Mucosa of stomach (tissue), 1 donor: ENCODE results near the gene TTC29.
"Not testable (repeated sequence)": the region's sequence is repeated elsewhere in the genome, so short reads cannot be mapped to it uniquely, and the experiment has no call there.

Experiments
- H3K27me3 ChIP-seq: one replicate; pipeline ENCODE4 v1.7.0; 2013; ENCODE audit warnings: mild to moderate bottlenecking, low read length; ENCODE audit not compliant: control insufficient read depth, insufficient read depth
- H3K36me3 ChIP-seq: one replicate; pipeline ENCODE4 v1.7.0; 2013; ENCODE audit warnings: low read length; ENCODE audit not compliant: control insufficient read depth, insufficient read depth
- H3K4me1 ChIP-seq: one replicate; pipeline ENCODE4 v1.7.0; 2013; ENCODE audit warnings: mild to moderate bottlenecking, low read length; ENCODE audit not compliant: control insufficient read depth, insufficient read depth
- H3K4me3 ChIP-seq: one replicate; pipeline ENCODE4 v1.7.0; 2013; ENCODE audit warnings: low read length
- H3K9ac ChIP-seq: one replicate; pipeline ENCODE4 v1.7.0; 2013; ENCODE audit warnings: mild to moderate bottlenecking, low read length, moderate library complexity
- H3K9me3 ChIP-seq: one replicate; pipeline ENCODE4 v1.7.0; 2013; ENCODE audit warnings: mild to moderate bottlenecking, low read length, moderate library complexity; ENCODE audit not compliant: control insufficient read depth
- donor health status: Pancreatic carcinoma.

Gene TTC29

DNA sequence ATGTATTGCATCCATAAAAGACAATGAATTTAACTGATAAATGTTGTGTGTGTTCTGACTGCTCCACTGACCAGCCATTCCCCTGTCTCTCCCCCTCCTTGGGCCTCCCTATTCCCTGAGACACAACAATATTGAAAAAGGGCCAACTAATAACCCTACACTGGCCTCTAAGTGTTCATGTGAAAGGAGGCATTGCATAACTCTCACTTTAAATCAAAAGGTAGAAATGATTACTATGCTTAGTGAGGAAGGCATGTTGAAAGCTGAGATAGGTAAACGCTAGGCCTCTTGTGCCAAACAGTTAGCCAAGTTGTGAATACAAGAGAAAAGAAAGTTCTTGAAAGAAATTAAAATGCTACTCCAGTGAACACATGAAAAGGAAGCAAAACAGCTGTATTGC, 154.2 kb downstream of the TTC29 start:
- Histone ChIP-seq H3K27me3 (no peaks in the 10 kb centered on the region), H3K36me3 (no peaks in the 10 kb centered on the region), H3K9me3 (no peaks in the 10 kb centered on the region), H3K9ac (no peak overlapping the region), H3K4me3 (no peak overlapping the region), H3K4me1 (no peaks in the 10 kb centered on the region)

GRCh38 chr4:146790515-146790914, 155.1 kb downstream of the TTC29 start:
- H3K27me3 ChIP-seq, result no peaks in the 10 kb centered on the region
- H3K4me1 ChIP-seq, result no peaks in the 10 kb centered on the region
- H3K9me3 ChIP-seq, result no peaks in the 10 kb centered on the region
- no peak overlapping the region for H3K9ac ChIP-seq
- no peaks in the 10 kb centered on the region for H3K36me3 ChIP-seq
- no peak overlapping the region for H3K4me3 ChIP-seq

DNA sequence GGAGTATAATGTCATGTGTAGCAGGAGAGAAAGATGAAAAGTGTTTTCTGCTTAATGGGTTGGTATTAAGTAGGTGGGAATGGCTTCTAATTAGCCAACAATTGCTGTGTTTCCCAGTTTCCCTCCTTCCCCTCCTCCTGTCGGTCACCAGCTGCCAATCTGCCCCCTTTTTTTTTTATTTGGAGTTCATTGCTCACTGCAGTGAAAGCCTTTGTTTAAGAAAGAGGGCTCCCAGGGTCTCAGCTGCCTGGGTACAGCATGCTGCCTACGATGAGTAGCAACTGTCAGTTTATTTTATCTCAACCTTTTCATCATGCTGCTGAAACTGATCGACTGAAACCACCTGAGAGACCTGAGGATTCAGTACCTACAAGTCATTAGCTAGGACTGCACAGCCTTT, 157.9 kb downstream of the TTC29 start:
- Histone ChIP-seq H3K4me1 (no peaks in the 10 kb centered on the region), H3K27me3 (no peaks in the 10 kb centered on the region), H3K9ac (no peak overlapping the region), H3K9me3 (no peaks in the 10 kb centered on the region), H3K4me3 (no peak overlapping the region), H3K36me3 (no peaks in the 10 kb centered on the region)

DNA sequence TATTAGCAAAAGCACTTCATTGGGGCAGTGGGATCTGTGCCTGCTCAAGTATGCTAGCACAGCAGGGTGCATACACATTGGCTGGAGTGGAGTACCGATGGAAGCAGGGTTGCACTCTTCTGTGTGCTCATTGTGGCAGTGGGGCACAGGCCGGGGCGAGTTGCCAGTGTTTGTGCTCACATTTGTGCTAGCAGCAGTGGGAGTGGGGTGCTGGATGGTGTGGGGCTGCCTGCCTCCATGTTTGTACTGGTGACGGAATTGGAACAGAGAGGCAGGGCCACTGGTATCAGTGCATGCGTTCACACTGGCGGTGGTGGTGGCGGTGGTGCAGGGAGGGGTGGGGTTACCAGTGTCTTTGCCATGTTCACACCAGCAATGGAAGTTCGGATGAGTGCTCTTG, 169.0 kb downstream of the TTC29 start:
- H3K27me3 ChIP-seq, result no peaks in the 10 kb centered on the region
- H3K9ac ChIP-seq, result no peak overlapping the region
- no peaks in the 10 kb centered on the region for H3K4me1 ChIP-seq
- no peaks in the 10 kb centered on the region for H3K9me3 ChIP-seq
- no peak overlapping the region for H3K4me3 ChIP-seq
- H3K36me3 ChIP-seq, result no peaks in the 10 kb centered on the region

DNA sequence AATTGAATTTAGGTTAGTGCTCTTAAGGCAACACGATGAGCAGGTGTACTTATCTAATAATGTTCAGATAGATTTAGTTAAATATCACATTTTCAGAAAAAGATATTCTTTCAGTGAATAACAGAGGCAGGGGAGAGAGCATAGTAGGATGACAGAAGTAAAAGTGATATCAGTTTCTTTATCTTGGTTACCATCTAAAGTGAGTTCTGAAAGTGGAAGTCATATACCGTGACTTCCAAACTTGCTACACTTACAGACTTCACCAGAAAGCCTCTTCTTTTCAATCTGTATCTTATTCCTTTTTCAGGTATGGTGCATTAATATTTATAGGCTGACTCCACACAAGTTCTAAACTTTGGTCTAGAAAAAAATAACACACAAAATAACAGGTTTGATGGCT, 182.1 kb downstream of the TTC29 start:
- Histone ChIP-seq H3K9me3 (no peaks in the 10 kb centered on the region), H3K9ac (no peak overlapping the region), H3K4me3 (no peak overlapping the region), H3K27me3 (no peaks in the 10 kb centered on the region), H3K36me3 (no peaks in the 10 kb centered on the region), H3K4me1 (no peaks in the 10 kb centered on the region)

- no peaks in the 10 kb centered on the region for H3K9me3 ChIP-seq
- no peaks in the 10 kb centered on the region for H3K36me3 ChIP-seq
- H3K9ac ChIP-seq, result no peak overlapping the region
- H3K4me3 ChIP-seq, result no peak overlapping the region
- no peaks in the 10 kb centered on the region for H3K27me3 ChIP-seq
- H3K4me1 ChIP-seq, result no peaks in the 10 kb centered on the region
Observed at GRCh38 chr4:146762016-146762415, 183.6 kb downstream of the TTC29 start.

DNA sequence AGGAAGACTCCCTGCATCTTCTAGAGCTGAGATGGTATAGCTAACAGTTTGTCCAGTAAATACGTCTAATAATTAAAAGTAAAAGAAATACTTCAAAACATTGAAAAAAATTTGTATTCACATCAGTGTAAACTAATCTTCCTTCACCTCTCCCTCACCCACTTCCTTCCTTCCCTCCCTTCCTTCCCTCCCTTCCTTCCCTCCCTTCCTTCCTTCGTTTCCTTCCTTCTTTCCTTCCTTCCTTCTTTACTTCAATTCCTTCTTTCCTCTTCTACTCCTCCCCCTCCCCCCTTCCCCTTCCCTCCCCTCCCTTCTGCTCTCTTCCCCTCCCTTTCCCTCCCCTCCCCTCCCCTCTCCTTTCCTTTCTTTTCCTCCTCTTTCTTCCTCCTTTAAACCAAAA, 203.2 kb downstream of the TTC29 start:
- H3K9me3 ChIP-seq, result no peaks in the 10 kb centered on the region
- no peaks in the 10 kb centered on the region for H3K27me3 ChIP-seq
- no peak overlapping the region for H3K4me3 ChIP-seq
- H3K9ac ChIP-seq, result no peak overlapping the region
- H3K36me3 ChIP-seq, result no peaks in the 10 kb centered on the region
- H3K4me1 ChIP-seq, result no peaks in the 10 kb centered on the region

- Histone ChIP-seq H3K4me3 (no peak overlapping the region), H3K27me3 (no peaks in the 10 kb centered on the region), H3K36me3 (no peaks in the 10 kb centered on the region), H3K9me3 (no peaks in the 10 kb centered on the region), H3K9ac (no peak overlapping the region), H3K4me1 (no peaks in the 10 kb centered on the region)
Observed at GRCh38 chr4:146739182-146739581, 206.5 kb downstream of the TTC29 start.

- H3K4me1 ChIP-seq, H3K36me3 ChIP-seq, H3K9me3 ChIP-seq, H3K4me3 ChIP-seq, H3K27me3 ChIP-seq, H3K9ac ChIP-seq: not testable (repeated sequence)
Observed at GRCh38 chr4:146723519-146723918, 222.1 kb downstream of the TTC29 start.

- H3K27me3 ChIP-seq, result no peaks in the 10 kb centered on the region
- no peaks in the 10 kb centered on the region for H3K4me1 ChIP-seq
- no peaks in the 10 kb centered on the region for H3K36me3 ChIP-seq
- H3K9me3 ChIP-seq, result no peaks in the 10 kb centered on the region
- no peak overlapping the region for H3K9ac ChIP-seq
- no peak overlapping the region for H3K4me3 ChIP-seq
Observed at GRCh38 chr4:146709956-146710355, 235.7 kb downstream of the TTC29 start.

- Histone ChIP-seq H3K36me3 (no peaks in the 10 kb centered on the region), H3K4me1 (no peaks in the 10 kb centered on the region), H3K4me3 (no peak overlapping the region)
Observed at GRCh38 chr4:146699910-146700309, 245.8 kb downstream of the TTC29 start.

GRCh38 chr4:146674829-146675570, 270.7 kb downstream of the TTC29 start:
- Histone ChIP-seq H3K4me3 (no peak overlapping the region), H3K4me1 (no peaks in the 10 kb centered on the region), H3K27me3 (no peaks in the 10 kb centered on the region), H3K9ac (no peak overlapping the region), H3K36me3 (no peaks in the 10 kb centered on the region), H3K9me3 (no peaks in the 10 kb centered on the region)

More at GRCh38 chr4:146699910-146700309, 245.8 kb downstream of the TTC29 start:
- no peaks in the 10 kb centered on the region for H3K27me3 ChIP-seq
- no peaks in the 10 kb centered on the region for H3K9me3 ChIP-seq
- no peak overlapping the region for H3K9ac ChIP-seq

- H3K9me3 ChIP-seq, H3K27me3 ChIP-seq, H3K9ac ChIP-seq, H3K36me3 ChIP-seq, H3K4me1 ChIP-seq, H3K4me3 ChIP-seq: not testable (repeated sequence)
Observed at GRCh38 chr4:146663968-146664311, 281.7 kb downstream of the TTC29 start.
